Aorta (tissue), 5 donors: ENCODE measurements around the gene HPS4. TPM values are rescaled to one million over a fixed set of nuclear protein-coding genes. Genes with fewer than 3 reads are reported as not detected.

Experiments used
- ATAC-seq: fragments of 200-7000 bp; cut with Tn5 transposase; one replicate; pipeline ENCODE4 v1.9.1; 2022; ENCODE audit warnings: moderate library complexity; ENCODE audit not compliant: low FRiP score
- DNase-seq, 2 donors: peaks; one replicate each; pipeline ENCODE4 v3.0.0-alpha.2; 2020
- H3K27ac ChIP-seq, 2 donors: one replicate each; pipeline ENCODE4 v1.5.1; 2013; ENCODE audit warnings: low read length in 2 of 2, mild to moderate bottlenecking in 2 of 2, moderate library complexity in 2 of 2, control low read depth in 1 of 2, inconsistent platforms in 1 of 2, low read depth in 1 of 2
- H3K27me3 ChIP-seq, 2 donors: one replicate each; pipeline ENCODE4 v1.6.1; 2013; ENCODE audit warnings: control low read depth in 1 of 2, low read length in 1 of 2, mild to moderate bottlenecking in 1 of 2, moderate library complexity in 1 of 2; ENCODE audit not compliant: insufficient read depth in 2 of 2, control insufficient read depth in 1 of 2
- H3K36me3 ChIP-seq, 2 donors: one replicate each; pipeline ENCODE4 v1.6.1; 2013; ENCODE audit warnings: control low read depth in 1 of 2, low read length in 1 of 2, mild to moderate bottlenecking in 1 of 2; ENCODE audit not compliant: insufficient read depth in 2 of 2, control insufficient read depth in 1 of 2
- H3K4me1 ChIP-seq, 2 donors: one replicate each; pipeline ENCODE4 v1.6.1; 2013; ENCODE audit warnings: low read length in 2 of 2, control low read depth in 1 of 2, mild to moderate bottlenecking in 1 of 2, moderate library complexity in 1 of 2; ENCODE audit not compliant: insufficient read depth in 2 of 2, control insufficient read depth in 1 of 2
- H3K4me3 ChIP-seq, 2 donors: one replicate each; pipeline ENCODE4 v1.5.1; 2013; ENCODE audit warnings: low read length in 2 of 2, control low read depth in 1 of 2, mild to moderate bottlenecking in 1 of 2
- H3K9me3 ChIP-seq: one replicate; pipeline ENCODE4 v1.6.1; 2013; ENCODE audit warnings: mild to moderate bottlenecking, low read length; ENCODE audit not compliant: control insufficient read depth
- WGBS, 2 donors: extraction: QIAGEN DNeasy Blood & Tissue Kit; methylation state at CpG; one replicate each; pipeline ENCODE4 v1.1.7; 2013; 5-methylcytosine and 5-hydroxymethylcytosine counted together
- intact Hi-C, 2 donors: fragments of 100-400 bp; cut with DNase I; formaldehyde crosslinking; loops; one replicate each; pipeline versions ENCODE4 v1.14.2 to v1.15.0; 2022
- polyA plus RNA-seq, 2 donors: library from polyadenylated mRNA; stranded (reverse); fragments of 200-250 nt; gene quantifications; one replicate each; pipeline ENCODE4 v1.2.3, GENCODE V29; 2013
- total RNA-seq, 2 donors: library from RNA; stranded (reverse); fragmentation: NEBNext Ultra II Directional; extraction: Animal tissue kit (Norgen Biotek cat#: 25700); gene quantifications; one replicate each; pipeline ENCODE4 v1.2.1, GENCODE V29; 2021
- donor health status: healthy with polysubstance abuse.
- donor health status: Bipolar disorder and iron deficiency.
- donor health status: DM: no; HTN: no; CAD: no.
- donor health status: DM: no; HTN: no; CAD: no.
- donor health status: DM: yes; HTN: yes; CAD: no.

The HPS4 gene
- total and polyA plus RNA-seq, 4 donors: 14.7 to 35.6 (median 19.2) TPM

DNA sequence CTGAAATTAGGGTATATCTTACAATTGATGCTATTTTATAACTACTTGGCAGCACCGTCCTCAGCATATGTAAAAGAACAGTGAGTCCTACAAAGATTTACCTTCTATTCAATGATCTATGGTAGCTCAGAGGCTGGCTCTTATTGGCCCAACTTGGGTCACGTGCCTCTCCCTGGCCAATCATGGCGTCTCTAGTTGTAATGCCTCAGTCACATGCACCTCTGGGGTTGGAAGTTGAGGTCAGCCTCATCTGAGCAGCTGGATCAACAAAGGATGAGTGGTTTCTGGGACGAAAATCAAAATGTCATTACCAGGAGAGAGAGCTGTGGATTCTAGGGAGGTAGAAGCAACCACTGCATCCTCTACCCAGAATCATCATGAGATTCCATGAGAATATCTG is 77.5 kb downstream of the HPS4 start:
- no peaks in the 10 kb centered on the region for H3K9me3 ChIP-seq
- no peak overlapping the region for H3K4me3 ChIP-seq
- no peak for ATAC-seq
- peaks cover 0 to 3% of the 10 kb centered on the region in 2 donors for H3K27me3 ChIP-seq
- WGBS, 2 donors: 60 to 73% methylated on average over 4 of the region's 4 CpGs
- intact Hi-C loops: no loop called here
- no peaks in the 10 kb centered on the region for H3K4me1 ChIP-seq
- H3K27ac ChIP-seq: no peak overlapping the region
- H3K36me3 ChIP-seq: no peaks in the 10 kb centered on the region
- no peak for DNase-seq

DNA sequence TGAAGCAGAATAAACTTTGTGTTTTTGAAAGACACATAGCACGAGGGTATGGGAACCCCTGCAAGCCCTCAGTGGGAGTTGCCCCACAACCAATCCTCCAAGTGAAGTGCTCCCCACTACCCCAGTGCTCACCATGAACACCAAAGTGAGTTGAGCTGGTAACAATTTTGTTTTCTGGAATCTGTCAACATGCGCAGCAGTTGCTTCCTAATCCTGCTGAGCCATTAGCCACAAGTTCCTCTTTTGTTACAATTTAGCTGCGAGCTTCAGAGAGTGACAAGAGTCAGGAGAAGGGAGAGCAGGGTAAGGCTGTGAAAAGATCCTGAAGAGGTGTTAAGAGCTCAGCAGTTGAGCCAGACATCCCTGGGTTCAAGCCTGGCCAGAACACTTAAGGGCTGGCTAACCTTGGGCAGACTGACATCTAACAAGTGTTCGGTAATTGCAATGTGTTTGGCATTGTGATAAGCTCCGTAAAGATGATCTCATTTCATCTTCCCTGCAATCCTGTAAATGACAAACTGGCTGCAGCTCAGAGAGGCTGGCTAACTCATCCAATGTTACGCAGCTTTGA is 78.6 kb downstream of the HPS4 start:
- Histone ChIP-seq H3K27ac (no peak overlapping the region), H3K4me3 (no peak overlapping the region), H3K27me3 (peaks cover 0 to 3% of the 10 kb centered on the region in 2 donors), H3K9me3 (no peaks in the 10 kb centered on the region), H3K36me3 (no peaks in the 10 kb centered on the region), H3K4me1 (no peaks in the 10 kb centered on the region)
- WGBS, 2 donors: 35 to 38% methylated on average over 6 of the region's 6 CpGs
- DNase-seq (no peak), ATAC-seq (no peak)
- intact Hi-C loops: no loop called here

DNA sequence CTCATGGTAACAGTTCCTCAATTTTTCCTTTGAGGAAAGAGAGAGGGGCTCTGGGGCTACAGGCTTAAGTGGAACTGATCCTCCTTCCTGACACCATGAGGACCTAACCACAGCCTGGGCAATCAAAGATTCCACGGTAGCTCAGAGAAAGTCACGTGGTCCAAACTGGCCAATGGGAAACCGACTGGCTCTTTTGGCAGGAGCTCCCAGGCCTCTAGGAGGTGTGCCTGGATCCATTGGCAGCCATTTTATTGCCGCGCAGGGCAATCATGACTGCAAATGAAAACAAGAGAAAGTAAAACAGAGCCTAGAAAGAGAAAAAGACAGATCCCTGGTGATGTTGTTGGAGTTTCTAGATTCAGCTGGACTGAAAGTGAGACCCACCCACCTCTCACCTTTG is 81.9 kb downstream of the HPS4 start:
- H3K27me3 ChIP-seq: no peaks in the 10 kb centered on the region
- no peaks in the 10 kb centered on the region for H3K4me1 ChIP-seq
- no peak overlapping the region for H3K4me3 ChIP-seq
- ATAC-seq (no peak), DNase-seq (no peak)
- H3K27ac ChIP-seq: no peak overlapping the region
- no peaks in the 10 kb centered on the region for H3K9me3 ChIP-seq
- no peaks in the 10 kb centered on the region for H3K36me3 ChIP-seq
- 70 to 75% methylated on average over 5 of the region's 5 CpGs for WGBS, 2 donors
- intact Hi-C loops: no loop called here

Other genes with a start within 250 kb of the HPS4 start
- gene ASPHD2, start 54.5 kb downstream of the HPS4 start, total RNA-seq: 1 to 10 TPM; 1.5 to 2.6 TPM
- under 1 TPM; 0.36 to 0.63 TPM for gene ASPHD2, start 54.5 kb downstream of the HPS4 start, polyA plus RNA-seq
- gene SRRD, start 94 bp upstream of the HPS4 start, total RNA-seq: 10 to 100 TPM; 13.0 to 18.4 TPM
- 1 to 10 TPM; 3.6 to 6.4 TPM for gene SRRD, start 94 bp upstream of the HPS4 start, polyA plus RNA-seq
- gene TFIP11, start 28.7 kb upstream of the HPS4 start, total RNA-seq: 10 to 100 TPM; 24.7 to 27.7 TPM
- 10 to 100 TPM in 1 of 2 donors, 1 to 10 TPM in 1; 6.1 to 31.4 TPM for gene TFIP11, start 28.7 kb upstream of the HPS4 start, polyA plus RNA-seq
- 10 to 100 TPM; 26.0 to 26.7 TPM for gene TPST2, start 106.3 kb upstream of the HPS4 start, total RNA-seq
- 10 to 100 TPM; 10.8 TPM for gene TPST2, start 106.3 kb upstream of the HPS4 start, polyA plus RNA-seq
- gene CRYBB1, start 134.2 kb upstream of the HPS4 start, total RNA-seq: 1 to 10 TPM; 1.4 TPM
- gene CRYBB1, start 134.2 kb upstream of the HPS4 start, polyA plus RNA-seq: 1 to 10 TPM in 1 of 2 donors, under 1 TPM in 1; 0.43 to 4.4 TPM
- not detected for gene CRYBA4, start 138.2 kb upstream of the HPS4 start, total RNA-seq
- not detected for gene CRYBA4, start 138.2 kb upstream of the HPS4 start, polyA plus RNA-seq
- 1 to 10 TPM; 1.6 to 5.0 TPM for gene MIAT, start 173.8 kb upstream of the HPS4 start, total RNA-seq
- under 1 TPM in 1 of 2 donors, not detected in 1; 0.28 TPM for gene MIAT, start 173.8 kb upstream of the HPS4 start, polyA plus RNA-seq